ENCODE data around the gene MAEA.

Gene MAEA

GRCh38 chr4:1305261-1305711, 15.6 kb downstream of the MAEA start:
- no peak for DNase-seq

- no peak for DNase-seq
Measured at GRCh38 chr4:1305781-1306455, 16.2 kb downstream of the MAEA start.

GRCh38 chr4:1307951-1308735, 18.5 kb downstream of the MAEA start:
- DNase-seq: no peak

GRCh38 chr4:1309261-1310010, 19.7 kb downstream of the MAEA start:
- no peak for DNase-seq

- DNase-seq: no peak
Measured at GRCh38 chr4:1310031-1310795, 20.5 kb downstream of the MAEA start.

GRCh38 chr4:1310796-1311631, 21.3 kb downstream of the MAEA start:
- DNase-seq: no peak

- DNase-seq: no peak
Measured at GRCh38 chr4:1312821-1313640, 23.3 kb downstream of the MAEA start.

GRCh38 chr4:1315306-1315705, 25.6 kb downstream of the MAEA start:
- DNase-seq: no peak

GRCh38 chr4:1315836-1316536, 26.3 kb downstream of the MAEA start:
- no peak for DNase-seq

GRCh38 chr4:1316537-1317168, 27.0 kb downstream of the MAEA start:
- no peak for DNase-seq

- no peak for DNase-seq
Measured at GRCh38 chr4:1317177-1318045, 27.7 kb downstream of the MAEA start.

GRCh38 chr4:1318046-1318375, 28.3 kb downstream of the MAEA start:
- no peak for DNase-seq

GRCh38 chr4:1318488-1319213, 29.0 kb downstream of the MAEA start:
- DNase-seq: no peak

GRCh38 chr4:1321486-1321885, 31.8 kb downstream of the MAEA start:
- no peak for DNase-seq

GRCh38 chr4:1321946-1322650, 32.4 kb downstream of the MAEA start:
- DNase-seq: no peak

- no peak for DNase-seq
Measured at GRCh38 chr4:1323280-1323634, 33.6 kb downstream of the MAEA start.

GRCh38 chr4:1323635-1324442, 34.1 kb downstream of the MAEA start:
- DNase-seq: no peak
